Endothelial cell of umbilical vein (primary cell): ENCODE data around the gene PSAPL1. TPM values are rescaled to one million over a fixed set of nuclear protein-coding genes. Genes with fewer than 3 reads are reported as not detected.

Source experiments
- BruUV-seq: library from RNA; stranded (reverse); fragments of 400-500 nt; replicated peaks from 2 replicates; lab custom pipeline; 2021; lab: Mats Ljungman, UMichigan
- CTCF ChIA-PET: fragments of 300-600, 350-600 bp; sonication (Branson Sonifier 250); formaldehyde crosslinking; loops from one replicate; lab custom pipeline; 2021; ENCODE audit warnings: antibody characterized with exemption, inconsistent platforms; lab: Charles Lee
- POLR2A ChIA-PET: fragments of 300-600, 350-600 bp; sonication (Branson Sonifier 250); formaldehyde crosslinking; loops from one replicate; lab custom pipeline; 2021; ENCODE audit warnings: antibody characterized with exemption, inconsistent platforms; lab: Charles Lee
- DNase-seq: peaks from one replicate; pipeline ENCODE4 v3.0.0-alpha.2; 2011; ENCODE audit warnings: low read depth, low spot score
- FAIRE-seq: peaks from 2 replicates; lab custom pipeline; 2011; peaks lifted over from hg19 to GRCh38; lab: Jason Lieb, UNC
- H2AFZ ChIP-seq: 2 replicates; pipeline ENCODE4 v1.6.0; 2012; ENCODE audit warnings: low read depth, low read length, control low read depth, inconsistent platforms
- H3K27ac ChIP-seq: 2 replicates; pipeline ENCODE4 v1.5.1; 2011; ENCODE audit warnings: low read depth, mild to moderate bottlenecking, control low read depth, low read length, moderate library complexity; ENCODE audit not compliant: insufficient read depth
- H3K27me3 ChIP-seq, 2 experiments: 2 replicates each; pipeline versions ENCODE4 v1.6.0 to v1.6.1; 2011; ENCODE audit warnings: low read length in 2 of 2, mixed read lengths in 1 of 2; ENCODE audit not compliant: control insufficient read depth in 2 of 2, insufficient read depth in 2 of 2
- H3K36me3 ChIP-seq, 2 experiments: 2 replicates in 1 of 2; 3 replicates in 1 of 2; pipeline ENCODE4 v1.5.1; 2011; ENCODE audit warnings: low read length in 2 of 2, mild to moderate bottlenecking in 1 of 2, moderate library complexity in 1 of 2; ENCODE audit not compliant: control insufficient read depth in 2 of 2, insufficient read depth in 2 of 2; ENCODE audit errors: extremely low read depth in 1 of 2
- H3K4me1 ChIP-seq: 3 replicates; pipeline ENCODE4 v1.5.1; 2011; ENCODE audit warnings: mild to moderate bottlenecking, low read length; ENCODE audit not compliant: control insufficient read depth, insufficient read depth; ENCODE audit errors: extremely low read depth
- H3K4me2 ChIP-seq: 2 replicates; pipeline ENCODE4 v1.6.1; 2011; ENCODE audit warnings: low read length, control low read depth, mixed read lengths; ENCODE audit not compliant: insufficient read depth
- H3K4me3 ChIP-seq, 3 experiments: fragments of 200-600 bp in 1 of 3; sonication (generic), shearing (Covaris generic) in 1 of 3; replicated peaks in 1 of 3; 2 replicates each; pipeline ENCODE4 v1.5.1; 2011 to 2016; ENCODE audit warnings: control low read depth in 3 of 3, low read length in 3 of 3, mild to moderate bottlenecking in 2 of 3, inconsistent platforms in 1 of 3, low read depth in 1 of 3, moderate library complexity in 1 of 3; ENCODE audit not compliant: insufficient read depth in 1 of 3
- H3K79me2 ChIP-seq: 2 replicates; pipeline ENCODE4 v1.6.0; 2012; ENCODE audit warnings: low read length, inconsistent platforms; ENCODE audit not compliant: control insufficient read depth, insufficient read depth
- H3K9ac ChIP-seq: replicated peaks from 2 replicates; pipeline ENCODE3; 2011; ENCODE audit warnings: low read length, control low read depth; ENCODE audit not compliant: insufficient read depth; ENCODE audit errors: extremely low read depth
- H3K9me1 ChIP-seq: replicated peaks from 3 replicates; pipeline ENCODE4 v1.6.0; 2011; ENCODE audit warnings: mild to moderate bottlenecking, low read length; ENCODE audit not compliant: control insufficient read depth, insufficient read depth; ENCODE audit errors: extremely low read depth
- H3K9me3 ChIP-seq: replicated peaks from 2 replicates; pipeline ENCODE4 v1.5.1; 2012; ENCODE audit warnings: low read length, inconsistent platforms; ENCODE audit not compliant: control insufficient read depth, insufficient read depth
- H4K20me1 ChIP-seq: replicated peaks from 2 replicates; pipeline ENCODE3; 2011; ENCODE audit warnings: mild to moderate bottlenecking, low read length; ENCODE audit not compliant: control insufficient read depth, insufficient read depth; ENCODE audit errors: extremely low read depth
- CTCF ChIP-seq, 2 donors: IDR thresholded peaks; 1 replicate in 1 of 2; 2 replicates in 1 of 2; pipeline ENCODE4 v1.5.1; 2011; ENCODE audit warnings: low read length in 2 of 2, mild to moderate bottlenecking in 2 of 2, moderate library complexity in 2 of 2, control low read depth in 1 of 2, inconsistent platforms in 1 of 2, low read depth in 1 of 2; ENCODE audit not compliant: insufficient read depth in 1 of 2; ENCODE audit errors: extremely low read depth in 1 of 2
- EZH2 ChIP-seq: IDR thresholded peaks from 2 replicates; pipeline ENCODE4 v1.6.1; 2012; ENCODE audit warnings: borderline replicate concordance, low read depth, mild to moderate bottlenecking, moderate library complexity, low read length, inconsistent platforms; ENCODE audit not compliant: severe bottlenecking
- FOS ChIP-seq: IDR thresholded peaks from 2 replicates; pipeline ENCODE4 v1.6.1; 2011; ENCODE audit warnings: mild to moderate bottlenecking, low read length, moderate library complexity, borderline replicate concordance; ENCODE audit not compliant: insufficient read depth
- GATA2 ChIP-seq: IDR thresholded peaks from 2 replicates; pipeline ENCODE4 v1.7.0; 2011; ENCODE audit warnings: low read depth, mild to moderate bottlenecking, moderate library complexity, mixed read lengths, low read length; ENCODE audit not compliant: insufficient read length, insufficient read depth
- JUN ChIP-seq: IDR thresholded peaks from 2 replicates; pipeline ENCODE4 v1.6.1; 2011; ENCODE audit warnings: borderline replicate concordance, low read depth; ENCODE audit not compliant: insufficient read length, insufficient read depth
- MAX ChIP-seq: IDR thresholded peaks from 2 replicates; pipeline ENCODE4 v1.6.1; 2011; ENCODE audit not compliant: insufficient read depth, insufficient read length
- MYC ChIP-seq: IDR thresholded peaks from one replicate; pipeline ENCODE4 v1.6.1; 2011; ENCODE audit warnings: mild to moderate bottlenecking, low read depth, low read length
- POLR2A ChIP-seq: IDR thresholded peaks from 2 replicates; pipeline ENCODE4 v1.6.1; 2012; ENCODE audit warnings: low read depth, mild to moderate bottlenecking, control low read depth, low read length
- POLR2AphosphoS5 ChIP-seq: IDR thresholded peaks from 2 replicates; pipeline ENCODE4 v1.6.1; 2012; ENCODE audit warnings: low read depth, mild to moderate bottlenecking, control low read depth, low read length, moderate library complexity; ENCODE audit not compliant: insufficient read depth
- dilution Hi-C: fragments of 300-500 bp; cut with MboI; formaldehyde crosslinking; loops from one replicate; pipeline ENCODE4 v1.15.0; 2019; ENCODE audit warnings: low sequenced_read_pairs; ENCODE audit not compliant: extremely low pct_ligation_motif_present
- intact Hi-C: fragments of 100-400 bp; cut with micrococcal nuclease; formaldehyde crosslinking; loops from one replicate; pipeline ENCODE4 v1.10.0; 2022
- polyA plus RNA-seq, 4 experiments: library from polyadenylated mRNA; depleted of rRNA in 3 of 4; stranded (reverse) in 3 of 4; unstranded in 1 of 4; fragments of >200 nt; gene quantifications; 2 replicates each; pipeline versions ENCODE4 v1.2.1 to v1.2.3, GENCODE V29; 2011 to 2012; ENCODE audit warnings: missing spikeins in 1 of 4
- total RNA-seq: library from RNA; stranded (reverse); gene quantifications from 2 replicates; pipeline ENCODE4 v1.2.3, GENCODE V29; 2021

PSAPL1 gene
- total and polyA plus RNA-seq, 2 donors (not counting 3 experiments of a cell fraction or from before 2014, with no cell fraction given) = not detected

- DNase-seq = no peak
- H3K27ac ChIP-seq = no peak overlapping the region
- H3K4me3 ChIP-seq = no peak overlapping the region
- no peaks in the 10 kb centered on the region for H3K4me1 ChIP-seq
- intact Hi-C loops (no loop called here), dilution Hi-C loops (no loop called here)
- FAIRE-seq = no peak
- no peak overlapping the region for H2AFZ ChIP-seq
- no peak overlapping the region for H3K9ac ChIP-seq
- no peaks in the 10 kb centered on the region for H3K79me2 ChIP-seq
- TF ChIP-seq JUN (no peak), EZH2 (no peak), POLR2A (no peak), MAX (no peak), POLR2AphosphoS5 (no peak), FOS (no peak), CTCF (IDR thresholded peaks at IDR 0.05; ENCODE audit: extremely low read depth in 1 of 2, insufficient read depth in 1 of 2, low read depth in 1 of 2, low read length in 2 of 2) (no peak), GATA2 (no peak), MYC (no peak)
- H3K9me3 ChIP-seq = no peaks in the 10 kb centered on the region
- POLR2A ChIA-PET = no interaction called here
- no peaks in the 10 kb centered on the region for H3K9me1 ChIP-seq
- BruUV-seq = no TSS peak
- CTCF ChIA-PET = no interaction called here
- H3K27me3 ChIP-seq = no peaks in the 10 kb centered on the region
- no peaks in the 10 kb centered on the region for H4K20me1 ChIP-seq
- no peak overlapping the region for H3K4me2 ChIP-seq
- H3K36me3 ChIP-seq = no peaks in the 10 kb centered on the region
Measured at GRCh38 chr4:7414736-7415510, 19.8 kb downstream of the PSAPL1 start.
